HepG2 (cell line): ENCODE measurements around the gene TIMM44. TPM values are rescaled to one million over a fixed set of nuclear protein-coding genes. Genes with fewer than 3 reads are reported as not detected.

ENCODE experiments used
- AHDC1 ChIP-seq: sonication (generic); formaldehyde crosslinking; IDR thresholded peaks from 2 replicates; pipeline ENCODE4 v1.5.1; 2020; ENCODE audit warnings: mild to moderate bottlenecking, missing genetic modification reagents, borderline replicate concordance
- ATF7 ChIP-seq, 2 experiments: fragments of 450-650 bp in 1 of 2; sonication (generic) in 1 of 2; formaldehyde crosslinking in 1 of 2; IDR thresholded peaks; 2 replicates each; pipeline versions ENCODE4 v1.4.0 to v1.6.1; 2016 to 2020; ENCODE audit warnings: antibody characterized with exemption in 1 of 2, mild to moderate bottlenecking in 1 of 2, missing genetic modification reagents in 1 of 2
- HOXA3 ChIP-seq: sonication (generic); formaldehyde crosslinking; IDR thresholded peaks from 2 replicates; pipeline ENCODE4 v1.5.0; 2020; ENCODE audit warnings: missing genetic modification reagents
- KDM1A ChIP-seq: IDR thresholded peaks from 2 replicates; pipeline ENCODE4 v1.6.1; 2016; ENCODE audit warnings: missing compliant biosample characterization
- KDM6A ChIP-seq: IDR thresholded peaks from 2 replicates; pipeline ENCODE4 v1.6.1; 2016; ENCODE audit warnings: low read depth
- KLF11 ChIP-seq: IDR thresholded peaks from 2 replicates; pipeline ENCODE4 v1.6.1; 2016; ENCODE audit warnings: missing compliant biosample characterization
- MTERF4 ChIP-seq: sonication (generic); formaldehyde crosslinking; IDR thresholded peaks from 2 replicates; pipeline ENCODE4 v1.8.0; 2023; ENCODE audit warnings: mild to moderate bottlenecking, missing genetic modification reagents
- NCOA1 ChIP-seq: sonication (generic); formaldehyde crosslinking; IDR thresholded peaks from 2 replicates; pipeline ENCODE4 v1.9.0; 2021; ENCODE audit warnings: missing genetic modification reagents
- NFE2 ChIP-seq: sonication (generic); formaldehyde crosslinking; IDR thresholded peaks from 2 replicates; pipeline ENCODE4 v1.4.0; 2020; ENCODE audit warnings: missing genetic modification reagents
- PRPF4 ChIP-seq: fragments of 200-400 bp; formaldehyde crosslinking; IDR thresholded peaks from 2 replicates; pipeline ENCODE4 v1.6.1; 2016; ENCODE audit warnings: low read length, low read depth; ENCODE audit not compliant: poor library complexity, severe bottlenecking
- SAP130 ChIP-seq: IDR thresholded peaks from 2 replicates; pipeline ENCODE4 v1.6.1; 2016; ENCODE audit warnings: low read depth
- YEATS2 ChIP-seq: sonication (generic); formaldehyde crosslinking; IDR thresholded peaks from 2 replicates; pipeline ENCODE4 v1.4.0; 2020; ENCODE audit warnings: missing genetic modification reagents, borderline replicate concordance
- ZFAT ChIP-seq: sonication (generic); formaldehyde crosslinking; conservative IDR thresholded peaks from 2 replicates; pipeline ENCODE4 v1.8.1; 2023; ENCODE audit warnings: missing genetic modification reagents, inconsistent platforms
- ZFP36 ChIP-seq: fragments of 150-350 bp; IDR thresholded peaks from 2 replicates; pipeline ENCODE4 v1.6.1; 2018; ENCODE audit warnings: borderline replicate concordance, low read length, low read depth; ENCODE audit not compliant: partially characterized antibody
- ZIK1 ChIP-seq: sonication (generic); formaldehyde crosslinking; IDR thresholded peaks from 2 replicates; pipeline ENCODE4 v1.5.0; 2020; ENCODE audit warnings: mild to moderate bottlenecking, low read depth, missing genetic modification reagents, borderline replicate concordance
- ZMAT5 ChIP-seq: sonication (generic); formaldehyde crosslinking; IDR thresholded peaks from 2 replicates; pipeline ENCODE4 v1.5.0; 2020; ENCODE audit warnings: mild to moderate bottlenecking, low read depth, missing genetic modification reagents, borderline replicate concordance
- ZNF12 ChIP-seq: sonication (generic); formaldehyde crosslinking; IDR thresholded peaks from 2 replicates; pipeline ENCODE4 v1.5.0; 2020; ENCODE audit warnings: missing genetic modification reagents
- ZNF598 ChIP-seq: sonication (generic); formaldehyde crosslinking; IDR thresholded peaks from 2 replicates; pipeline ENCODE4 v1.5.1; 2020; ENCODE audit warnings: mild to moderate bottlenecking, missing genetic modification reagents, borderline replicate concordance
- ZNF770 ChIP-seq: sonication (generic); formaldehyde crosslinking; IDR thresholded peaks from 2 replicates; pipeline ENCODE4 v1.5.0; 2020; ENCODE audit warnings: mild to moderate bottlenecking, missing genetic modification reagents
- polyA plus RNA-seq, 8 experiments: library from polyadenylated mRNA; depleted of rRNA in 3 of 8; stranded (reverse) in 7 of 8; unstranded in 1 of 8; fragments of >200 nt; fragmentation: Illumina TruSeq in 4 of 8; extraction: Trizol in 4 of 8; gene quantifications; 2 replicates each; pipeline versions ENCODE4 v1.2.1 to v1.2.3, GENCODE V29; 2011 to 2016; ENCODE audit warnings: low read depth in 4 of 8, missing spikeins in 1 of 8, mixed read lengths in 1 of 8; ENCODE audit not compliant: insufficient read depth in 1 of 8
- total RNA-seq, 5 experiments: library from RNA; depleted of rRNA; stranded (reverse); fragments of >200 nt; fragmentation: Illumina TruSeq; extraction: Trizol; gene quantifications; 2 replicates each; pipeline ENCODE4 v1.2.3, GENCODE V29; 2016; ENCODE audit warnings: low read depth in 1 of 5
- TF ChIP-seq, protein P1 (sequence below): sonication (generic); formaldehyde crosslinking; IDR thresholded peaks from 2 replicates; pipeline ENCODE4 v1.5.0; 2020; ENCODE audit warnings: missing genetic modification reagents

Gene TIMM44
- total and polyA plus RNA-seq, 2 of the 13 experiments (the other 11 are each of a cell fraction or from before 2014, with no cell fraction given) = 42.9 to 72.6 TPM

- TF ChIP-seq AHDC1 (CRISPR knock-in tag) (peak; percentile 67), NCOA1 (CRISPR knock-in tag) (no peak), KDM6A (CRISPR knock-in tag) (0 out of 2 replicates have a peak, but pooled peaks have one; percentile 14), ZFP36 (no peak), KDM1A (CRISPR knock-in tag) (no peak), YEATS2 (CRISPR knock-in tag) (no peak), KLF11 (CRISPR knock-in tag) (no peak), PRPF4 (no peak), ZNF598 (CRISPR knock-in tag) (0 out of 2 replicates have a peak, but pooled peaks have one; percentile 3), HOXA3 (0 out of 2 replicates have a peak, but pooled peaks have one; percentile 31), ZMAT5 (CRISPR knock-in tag) (no peak), NFE2 (no peak), ZNF12 (CRISPR knock-in tag) (no peak), MTERF4 (CRISPR knock-in tag) (no peak), ZFAT (CRISPR knock-in tag) (no peak), SAP130 (CRISPR knock-in tag) (peak; percentile 42), ZNF770 (peak; percentile 97), ATF7 (IDR thresholded peaks at IDR 0.05) (no peak), ATF7 (CRISPR knock-in tag; IDR thresholded peaks at IDR 0.05) (no peak), ZIK1 (CRISPR knock-in tag) (no peak)
- TF ChIP-seq, protein P1, sequence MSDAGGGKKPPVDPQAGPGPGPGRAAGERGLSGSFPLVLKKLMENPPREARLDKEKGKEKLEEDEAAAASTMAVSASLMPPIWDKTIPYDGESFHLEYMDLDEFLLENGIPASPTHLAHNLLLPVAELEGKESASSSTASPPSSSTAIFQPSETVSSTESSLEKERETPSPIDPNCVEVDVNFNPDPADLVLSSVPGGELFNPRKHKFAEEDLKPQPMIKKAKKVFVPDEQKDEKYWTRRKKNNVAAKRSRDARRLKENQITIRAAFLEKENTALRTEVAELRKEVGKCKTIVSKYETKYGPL (CRISPR knock-in tag) = no peak
Measured at GRCh38 chr19:7887408-7888144, 55.9 kb downstream of the TIMM44 start (continued).
